Gastroesophageal sphincter (tissue), 3 donors: Measurements from ENCODE around the gene RAPGEF1.

Source experiments
- CTCF ChIP-seq, 4 experiments: fragments of 200-600 bp in 2 of 4; fragments of 450-650 bp in 2 of 4; sonication (generic) in 1 of 4; IDR thresholded peaks; one replicate each; pipeline ENCODE4 v1.5.1; 2017 to 2019; ENCODE audit warnings: antibody characterized with exemption in 4 of 4, mild to moderate bottlenecking in 2 of 4, moderate library complexity in 2 of 4
- POLR2A ChIP-seq, 2 donors: fragments of 450-650 bp; IDR thresholded peaks; one replicate each; pipeline ENCODE4 v1.6.1; 2017; ENCODE audit warnings: antibody characterized with exemption in 2 of 2, mild to moderate bottlenecking in 2 of 2, moderate library complexity in 1 of 2

GRCh38 chr9:131784748-131785501, 45.0 kb upstream of the RAPGEF1 start:
- TF ChIP-seq POLR2A (IDR thresholded peaks at IDR 0.05): no peak
- no peak for TF ChIP-seq CTCF (IDR thresholded peaks at IDR 0.05)
